ENCODE results near the gene GSK3B.
"Not testable (repeated sequence)": the region's sequence is repeated elsewhere in the genome, so short reads cannot be mapped to it uniquely, and the experiment has no call there.

GSK3B gene

GRCh38 chr3:120053647-120054046, 40.6 kb downstream of the GSK3B start:
- not testable (repeated sequence) for DNase-seq (ENCODE audit: low spot score)

DNA sequence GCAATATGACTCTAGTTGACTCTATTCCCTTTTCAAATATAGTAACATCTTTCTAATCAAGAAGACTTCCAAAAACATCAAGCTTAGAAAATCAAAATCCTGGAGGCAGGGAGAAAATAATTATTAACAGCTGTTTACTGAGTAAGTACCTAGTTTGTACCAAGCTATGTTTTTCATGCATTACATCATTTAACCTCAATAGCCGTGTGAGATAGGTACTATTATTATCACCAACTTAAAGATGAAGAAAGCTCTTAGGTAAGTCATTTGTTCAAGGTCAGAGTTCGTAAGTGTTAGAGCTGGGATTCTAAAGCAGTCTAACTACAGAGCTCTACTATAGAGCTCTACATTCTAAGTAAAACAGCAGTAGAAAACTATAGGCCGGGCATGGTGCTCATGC, 41.6 kb downstream of the GSK3B start:
- DNase-seq (ENCODE audit: low spot score) = no peak

DNA sequence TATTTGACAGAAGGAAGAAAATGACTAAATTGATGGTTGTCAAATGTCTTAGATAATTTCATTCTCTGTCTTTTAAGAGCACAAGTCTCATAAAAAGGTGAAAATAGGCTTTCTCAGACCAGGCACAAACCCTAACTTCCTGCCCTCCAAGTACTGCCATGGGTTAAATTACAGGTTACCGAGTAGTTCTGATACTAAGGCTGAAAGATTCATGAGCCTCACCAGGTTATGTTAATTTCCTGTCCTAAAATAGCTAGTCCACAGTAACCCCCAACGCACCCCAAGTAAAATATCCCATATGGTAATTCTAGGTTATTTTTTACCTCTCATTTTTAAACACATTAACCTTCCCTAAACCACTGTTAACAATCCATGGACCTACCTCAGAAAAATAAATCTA, 42.0 kb downstream of the GSK3B start:
- no peak for DNase-seq (ENCODE audit: low spot score)

DNA sequence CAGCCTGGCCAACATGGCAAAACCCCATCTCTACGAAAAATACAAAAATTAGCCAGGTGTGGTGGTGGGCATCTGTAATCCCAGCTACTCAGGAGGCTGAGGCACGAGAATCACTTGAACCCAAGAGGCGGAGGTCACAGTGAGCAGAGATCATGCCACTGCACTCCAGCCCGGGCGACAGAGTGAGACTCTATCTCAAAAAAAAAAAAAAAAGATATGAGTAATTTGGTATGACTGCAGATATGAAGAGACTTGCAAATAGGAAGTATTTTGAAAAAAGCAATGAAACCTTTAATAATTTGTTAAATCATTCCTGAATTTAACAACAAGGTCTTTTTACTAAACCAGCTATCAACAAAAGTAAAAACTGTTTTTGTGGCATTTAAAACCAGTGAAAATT, 42.7 kb downstream of the GSK3B start:
- DNase-seq (ENCODE audit: low spot score) = not testable (repeated sequence)

- no peak for DNase-seq (ENCODE audit: low spot score)
Measured at GRCh38 chr3:120049881-120050539, 44.2 kb downstream of the GSK3B start.

DNA sequence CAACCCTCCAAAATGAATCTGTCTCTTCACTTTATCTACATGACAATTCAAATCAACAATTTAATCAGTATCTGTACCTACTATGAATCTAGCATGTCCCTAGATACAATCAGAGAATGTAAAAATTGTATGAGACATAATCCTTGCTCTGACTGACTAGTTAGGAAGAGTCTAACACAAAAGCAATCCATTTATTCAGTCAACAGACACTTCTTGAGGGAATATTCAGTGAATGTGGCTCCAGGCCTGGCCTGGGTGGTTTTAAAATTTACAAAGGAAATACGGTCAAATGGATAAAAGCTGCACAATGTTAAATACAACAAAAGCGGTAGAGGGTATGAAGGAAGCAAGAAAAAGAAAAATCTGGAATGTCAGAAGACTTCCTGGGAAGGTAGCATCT, 45.2 kb downstream of the GSK3B start:
- DNase-seq (ENCODE audit: low spot score) = no peak

DNA sequence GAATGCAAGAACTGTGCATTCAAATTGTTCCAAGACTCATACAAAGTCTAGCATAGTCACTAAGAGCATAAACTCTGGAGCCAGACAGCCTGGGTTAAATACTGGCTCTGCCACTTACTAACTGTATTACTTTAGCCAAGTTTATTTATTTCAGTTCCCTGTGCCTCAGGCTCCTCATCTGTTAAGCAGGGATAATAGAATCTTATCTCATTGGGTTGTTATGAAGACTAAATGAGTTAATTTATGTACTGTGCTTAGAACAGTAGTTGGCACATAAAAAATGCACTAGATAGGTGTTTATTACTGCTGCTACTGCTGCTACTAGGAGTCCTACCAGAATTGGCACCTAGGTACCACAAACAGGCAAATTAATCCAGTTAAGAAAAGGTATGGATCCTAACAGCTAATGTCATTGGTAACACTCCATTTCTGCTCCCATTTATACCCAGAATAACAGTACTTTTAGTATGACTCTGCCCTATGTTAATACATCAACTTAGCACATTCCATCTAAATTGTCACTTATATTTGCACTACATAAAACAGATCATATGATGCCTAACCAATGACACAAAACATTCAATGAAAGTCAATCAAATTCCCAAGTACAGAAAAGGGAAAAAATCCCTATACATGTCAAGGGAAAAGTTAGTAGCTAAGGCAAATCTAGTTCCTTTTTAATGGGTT, 45.7 kb downstream of the GSK3B start:
- no peak for DNase-seq (ENCODE audit: low spot score)

DNA sequence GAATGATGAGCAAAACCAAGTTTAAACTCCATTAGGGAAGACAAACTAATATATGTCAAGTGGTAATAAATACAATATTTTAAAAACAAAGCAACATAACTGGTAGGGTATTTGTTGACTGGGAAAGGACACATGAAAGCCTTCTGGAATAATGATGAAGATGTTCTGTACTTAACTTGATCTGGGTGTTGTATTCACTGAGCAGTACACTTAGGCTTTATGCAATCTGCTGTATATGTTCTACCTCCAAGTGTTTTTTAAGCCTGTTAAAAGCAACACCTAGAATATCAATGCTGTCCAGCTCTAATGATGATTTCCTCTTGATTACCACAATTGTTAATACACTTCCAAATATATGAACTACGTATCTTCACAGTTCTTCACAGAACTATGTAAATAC, 46.6 kb downstream of the GSK3B start:
- DNase-seq (ENCODE audit: low spot score) = no peak

- no peak for DNase-seq (ENCODE audit: low spot score)
Measured at GRCh38 chr3:120040813-120041377, 53.4 kb downstream of the GSK3B start.

DNA sequence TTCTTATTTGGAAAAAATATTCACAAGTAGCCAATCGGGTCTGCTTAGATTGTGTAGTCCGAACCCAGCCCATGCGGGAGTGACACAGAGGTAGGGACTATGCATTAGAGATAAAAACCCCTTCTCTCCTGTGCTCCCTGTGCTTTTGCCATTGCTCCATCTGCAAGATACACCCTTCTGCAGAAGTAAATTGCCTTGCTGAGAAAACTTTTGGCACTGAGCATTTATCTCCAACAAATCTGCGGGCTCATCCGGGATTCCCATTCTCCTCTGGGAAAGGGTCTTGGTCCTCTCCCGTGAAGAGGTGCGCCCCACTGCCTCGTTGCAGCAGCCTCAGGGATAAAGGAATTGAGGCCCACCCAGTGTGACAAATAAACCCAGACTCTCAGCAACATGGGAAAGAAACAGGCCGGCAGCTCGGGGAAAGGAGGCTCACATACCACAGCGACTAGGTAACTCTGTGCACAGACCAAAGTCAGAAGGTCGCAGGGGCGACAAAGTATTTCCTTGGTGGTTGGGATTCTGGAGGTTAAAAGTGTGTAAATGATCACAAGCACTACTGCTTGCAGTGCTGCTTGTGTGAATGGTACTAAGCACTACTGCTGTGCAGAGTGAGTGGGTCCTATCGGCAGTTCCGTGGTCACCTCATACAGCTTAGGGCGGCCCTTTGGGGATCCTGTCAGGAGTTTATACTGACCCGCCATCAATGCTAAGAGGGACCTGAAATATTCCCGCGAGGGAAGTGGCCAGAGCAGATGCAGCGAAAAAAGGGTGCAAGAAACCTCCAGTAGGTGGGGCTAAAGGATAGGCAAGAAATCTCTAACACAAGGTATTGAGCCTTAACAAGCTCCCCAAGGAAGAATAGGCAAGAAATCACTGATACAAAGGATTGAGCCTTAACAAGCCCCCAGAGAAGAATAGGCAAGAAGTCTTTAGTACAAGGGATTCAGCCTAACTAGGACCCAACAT, 54.3 kb downstream of the GSK3B start:
- no peak for DNase-seq (ENCODE audit: low spot score)

GRCh38 chr3:120033596-120033995, 60.7 kb downstream of the GSK3B start:
- no peak for DNase-seq (ENCODE audit: low spot score)

- DNase-seq (ENCODE audit: low spot score) = no peak
Measured at GRCh38 chr3:120031561-120031960, 62.7 kb downstream of the GSK3B start.

DNA sequence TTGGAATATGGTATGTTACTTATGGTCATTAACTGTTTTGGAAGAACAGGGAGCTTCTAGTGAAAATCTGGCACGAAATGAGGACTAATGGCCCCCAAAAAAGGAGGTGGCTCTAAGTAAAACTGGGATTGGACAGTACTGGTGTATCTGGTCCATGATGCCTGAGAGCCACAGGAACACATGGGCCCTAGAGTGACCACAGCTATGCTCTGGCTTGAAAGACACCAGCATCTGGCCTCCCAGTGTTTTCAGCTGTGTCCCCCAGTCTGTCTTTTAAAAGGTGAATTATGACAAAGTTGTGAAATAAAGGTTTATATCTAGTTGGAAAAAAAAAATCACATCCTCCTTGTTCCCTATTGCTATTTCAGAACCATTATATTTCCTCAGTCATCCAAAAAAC, 64.5 kb downstream of the GSK3B start:
- no peak for DNase-seq (ENCODE audit: low spot score)

DNA sequence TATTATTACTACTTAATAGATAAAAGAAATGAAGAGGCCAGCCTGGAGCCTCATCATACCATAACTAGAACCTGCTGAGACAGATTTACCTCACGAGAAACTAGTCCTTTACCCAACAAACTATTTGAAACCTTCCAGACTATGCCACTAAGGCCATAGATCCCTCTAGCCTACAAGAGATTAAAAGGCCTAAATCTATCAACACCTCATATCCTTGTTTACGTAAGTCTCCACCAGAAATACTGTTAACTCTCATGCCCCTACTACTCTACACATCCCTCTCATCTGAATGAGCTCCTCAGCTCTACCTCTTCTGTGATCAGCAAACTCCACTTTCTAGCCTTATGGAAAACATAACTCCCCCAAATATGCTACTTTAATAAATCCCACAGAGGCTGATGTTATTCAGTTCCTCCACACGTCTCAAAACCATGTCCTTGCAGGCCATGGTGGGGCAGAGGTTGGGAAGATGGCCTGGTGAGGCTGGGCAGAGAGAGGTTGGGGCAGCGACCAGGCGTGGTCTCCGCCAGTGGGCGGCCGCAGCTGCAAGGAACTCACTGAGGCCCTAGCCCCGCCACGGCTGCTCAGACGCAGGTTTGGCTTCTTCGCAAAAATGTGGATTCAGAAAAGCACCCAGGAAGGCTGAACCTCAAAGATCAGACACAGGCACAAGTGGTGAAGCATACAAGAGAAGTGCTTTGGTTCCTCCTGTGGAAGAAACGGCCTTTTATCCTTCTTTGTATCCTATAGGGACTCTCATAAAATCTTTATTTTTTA, 65.8 kb downstream of the GSK3B start:
- DNase-seq (ENCODE audit: low spot score) = no peak

DNA sequence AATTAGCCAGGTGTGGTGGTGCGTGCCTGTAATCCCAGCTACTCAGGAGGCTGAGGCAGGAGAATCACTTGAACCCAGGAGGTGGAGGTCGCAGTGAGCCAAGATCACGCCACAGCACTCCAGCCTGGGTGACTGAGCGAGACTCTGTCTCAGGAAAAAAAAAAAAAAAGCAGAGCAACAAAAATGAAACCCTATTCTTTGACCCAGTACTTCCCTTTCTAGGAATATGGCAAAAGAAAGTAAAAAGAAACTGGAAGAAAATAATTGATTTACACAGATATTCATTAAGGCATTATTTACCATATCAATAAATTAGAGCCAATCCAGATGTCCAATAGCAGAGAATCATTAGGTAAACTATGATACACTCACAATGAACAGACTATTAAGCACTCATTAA, 67.0 kb downstream of the GSK3B start:
- no peak for DNase-seq (ENCODE audit: low spot score)

GRCh38 chr3:120025520-120025919, 68.7 kb downstream of the GSK3B start:
- DNase-seq (ENCODE audit: low spot score) = no peak

DNA sequence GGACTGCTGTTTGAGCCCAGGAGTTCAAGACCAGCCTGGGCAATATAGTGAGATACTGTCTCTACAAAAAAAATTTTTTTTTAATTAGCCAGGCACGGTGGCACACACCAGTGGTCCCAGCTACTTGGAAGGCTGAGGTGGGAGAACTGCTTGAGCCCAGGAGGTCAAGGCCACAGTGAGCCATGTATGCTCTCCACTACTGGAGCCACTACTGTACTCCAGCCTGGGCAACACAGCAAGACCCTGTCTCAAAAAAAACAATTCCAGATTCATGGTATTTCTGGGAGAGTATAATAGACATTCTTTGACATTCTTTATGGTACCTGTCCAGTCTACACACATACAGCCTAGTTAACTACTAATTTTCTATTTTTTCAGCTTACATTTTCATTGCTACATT, 70.1 kb downstream of the GSK3B start:
- no peak for DNase-seq (ENCODE audit: low spot score)

GRCh38 chr3:120022729-120023128, 71.5 kb downstream of the GSK3B start:
- no peak for DNase-seq (ENCODE audit: low spot score)

DNA sequence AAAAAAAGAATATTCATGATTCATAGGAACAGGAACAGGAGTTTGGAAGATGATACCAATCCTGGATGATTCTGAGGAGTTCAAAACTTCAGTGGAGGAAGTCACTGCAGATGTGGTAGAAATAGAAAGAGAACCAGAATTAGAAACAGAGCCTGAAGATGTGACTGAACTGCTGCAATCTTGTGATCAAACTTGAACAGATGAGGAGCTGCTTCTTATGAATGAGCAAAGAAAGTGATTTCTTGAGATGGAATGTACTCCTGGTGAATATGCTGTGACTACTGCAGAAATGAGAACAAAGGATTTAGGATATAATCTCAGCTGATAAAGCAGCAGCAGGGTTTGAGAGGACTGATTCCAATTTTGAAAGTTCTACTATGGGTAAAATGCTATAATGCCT, 72.7 kb downstream of the GSK3B start:
- DNase-seq (ENCODE audit: low spot score) = no peak

DNA sequence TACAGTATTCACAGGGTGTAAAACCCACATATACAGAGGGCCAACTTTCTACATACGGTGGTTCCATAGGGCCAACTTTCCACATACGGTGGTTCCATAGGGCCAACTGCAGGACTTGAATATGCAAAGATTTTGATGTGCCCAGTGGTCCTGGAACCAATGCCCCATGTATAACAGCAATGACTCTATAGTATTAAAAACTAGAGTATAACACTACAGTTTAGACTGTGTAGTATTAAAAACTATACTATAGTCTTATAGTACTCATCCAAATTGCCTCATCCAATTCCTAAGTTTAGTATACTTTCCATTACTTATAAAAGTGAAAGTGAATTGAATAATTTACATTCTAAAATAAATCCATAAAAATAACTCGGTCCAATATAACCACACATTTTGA, 75.9 kb downstream of the GSK3B start:
- DNase-seq (ENCODE audit: low spot score) = no peak

GRCh38 chr3:120017692-120018091, 76.6 kb downstream of the GSK3B start:
- DNase-seq (ENCODE audit: low spot score) = no peak

GRCh38 chr3:120013481-120013880, 80.8 kb downstream of the GSK3B start:
- DNase-seq (ENCODE audit: low spot score) = no peak
